Panc1 (cell line): ENCODE measurements around the gene F2R.

Experiments
- POLR2AphosphoS5 ChIP-seq: IDR thresholded peaks from 2 replicates; pipeline ENCODE4 v1.6.1; 2012; ENCODE audit warnings: mild to moderate bottlenecking, low read depth, low read length, moderate library complexity
- TF ChIP-seq, protein P1 (sequence below): fragments of 450-650 bp; IDR thresholded peaks from 2 replicates; pipeline ENCODE4 v1.5.1; 2017; ENCODE audit warnings: mild to moderate bottlenecking
- TF ChIP-seq, protein P2 (sequence below), 2 experiments: IDR thresholded peaks; 2 replicates each; pipeline ENCODE4 v1.6.1; 2011 to 2012; ENCODE audit warnings: low read depth in 2 of 2, control low read depth in 1 of 2, low read length in 1 of 2, mild to moderate bottlenecking in 1 of 2, moderate library complexity in 1 of 2; ENCODE audit not compliant: insufficient read depth in 1 of 2

DNA sequence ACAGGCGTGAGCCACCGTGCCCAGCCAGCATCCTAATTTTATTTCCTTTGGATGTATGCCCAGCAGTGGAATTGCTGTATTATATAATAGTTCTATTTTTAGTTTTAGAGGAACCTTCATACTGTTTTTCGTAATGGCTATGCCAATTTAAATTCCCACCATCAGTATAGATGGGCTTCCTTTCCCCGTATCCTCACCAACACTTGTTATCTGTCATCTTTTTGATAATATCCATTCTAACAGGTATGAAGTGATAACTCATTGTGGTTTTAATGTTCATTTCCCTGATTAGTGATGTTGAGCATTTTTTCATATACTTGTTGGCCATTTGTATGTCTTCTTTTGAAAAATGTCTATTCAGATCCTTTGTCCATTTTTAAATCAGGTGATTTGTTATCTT is 13.0 kb downstream of the F2R start:
- TF ChIP-seq, protein P1, sequence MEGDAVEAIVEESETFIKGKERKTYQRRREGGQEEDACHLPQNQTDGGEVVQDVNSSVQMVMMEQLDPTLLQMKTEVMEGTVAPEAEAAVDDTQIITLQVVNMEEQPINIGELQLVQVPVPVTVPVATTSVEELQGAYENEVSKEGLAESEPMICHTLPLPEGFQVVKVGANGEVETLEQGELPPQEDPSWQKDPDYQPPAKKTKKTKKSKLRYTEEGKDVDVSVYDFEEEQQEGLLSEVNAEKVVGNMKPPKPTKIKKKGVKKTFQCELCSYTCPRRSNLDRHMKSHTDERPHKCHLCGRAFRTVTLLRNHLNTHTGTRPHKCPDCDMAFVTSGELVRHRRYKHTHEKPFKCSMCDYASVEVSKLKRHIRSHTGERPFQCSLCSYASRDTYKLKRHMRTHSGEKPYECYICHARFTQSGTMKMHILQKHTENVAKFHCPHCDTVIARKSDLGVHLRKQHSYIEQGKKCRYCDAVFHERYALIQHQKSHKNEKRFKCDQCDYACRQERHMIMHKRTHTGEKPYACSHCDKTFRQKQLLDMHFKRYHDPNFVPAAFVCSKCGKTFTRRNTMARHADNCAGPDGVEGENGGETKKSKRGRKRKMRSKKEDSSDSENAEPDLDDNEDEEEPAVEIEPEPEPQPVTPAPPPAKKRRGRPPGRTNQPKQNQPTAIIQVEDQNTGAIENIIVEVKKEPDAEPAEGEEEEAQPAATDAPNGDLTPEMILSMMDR, result no peak
- no peak for TF ChIP-seq POLR2AphosphoS5
- TF ChIP-seq, protein P2, sequence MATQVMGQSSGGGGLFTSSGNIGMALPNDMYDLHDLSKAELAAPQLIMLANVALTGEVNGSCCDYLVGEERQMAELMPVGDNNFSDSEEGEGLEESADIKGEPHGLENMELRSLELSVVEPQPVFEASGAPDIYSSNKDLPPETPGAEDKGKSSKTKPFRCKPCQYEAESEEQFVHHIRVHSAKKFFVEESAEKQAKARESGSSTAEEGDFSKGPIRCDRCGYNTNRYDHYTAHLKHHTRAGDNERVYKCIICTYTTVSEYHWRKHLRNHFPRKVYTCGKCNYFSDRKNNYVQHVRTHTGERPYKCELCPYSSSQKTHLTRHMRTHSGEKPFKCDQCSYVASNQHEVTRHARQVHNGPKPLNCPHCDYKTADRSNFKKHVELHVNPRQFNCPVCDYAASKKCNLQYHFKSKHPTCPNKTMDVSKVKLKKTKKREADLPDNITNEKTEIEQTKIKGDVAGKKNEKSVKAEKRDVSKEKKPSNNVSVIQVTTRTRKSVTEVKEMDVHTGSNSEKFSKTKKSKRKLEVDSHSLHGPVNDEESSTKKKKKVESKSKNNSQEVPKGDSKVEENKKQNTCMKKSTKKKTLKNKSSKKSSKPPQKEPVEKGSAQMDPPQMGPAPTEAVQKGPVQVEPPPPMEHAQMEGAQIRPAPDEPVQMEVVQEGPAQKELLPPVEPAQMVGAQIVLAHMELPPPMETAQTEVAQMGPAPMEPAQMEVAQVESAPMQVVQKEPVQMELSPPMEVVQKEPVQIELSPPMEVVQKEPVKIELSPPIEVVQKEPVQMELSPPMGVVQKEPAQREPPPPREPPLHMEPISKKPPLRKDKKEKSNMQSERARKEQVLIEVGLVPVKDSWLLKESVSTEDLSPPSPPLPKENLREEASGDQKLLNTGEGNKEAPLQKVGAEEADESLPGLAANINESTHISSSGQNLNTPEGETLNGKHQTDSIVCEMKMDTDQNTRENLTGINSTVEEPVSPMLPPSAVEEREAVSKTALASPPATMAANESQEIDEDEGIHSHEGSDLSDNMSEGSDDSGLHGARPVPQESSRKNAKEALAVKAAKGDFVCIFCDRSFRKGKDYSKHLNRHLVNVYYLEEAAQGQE (IDR thresholded peaks at IDR 0.05; ENCODE audit: insufficient read depth in 1 of 2, low read depth in 2 of 2, low read length in 1 of 2), result no peak
